GM12892 (cell line): ENCODE data around the gene TAPBPL.
"Not testable (repeated sequence)": the region's sequence is repeated elsewhere in the genome, so short reads cannot be mapped to it uniquely, and the experiment has no call there.

ENCODE experiments used
- DNase-seq: peaks from one replicate; pipeline ENCODE4 v3.0.0; 2011; ENCODE audit not compliant: insufficient read length
- FAIRE-seq: peaks from 2 replicates; lab custom pipeline; 2011; peaks lifted over from hg19 to GRCh38; lab: Jason Lieb, UNC
- POLR2A ChIP-seq: IDR thresholded peaks from 2 replicates; pipeline ENCODE4 v1.6.1; 2011; ENCODE audit warnings: low read depth, low read length, control low read depth
- POLR2AphosphoS5 ChIP-seq: IDR thresholded peaks from 2 replicates; pipeline ENCODE4 v1.6.1; 2011; ENCODE audit warnings: low read depth, low read length, control low read depth
- TAF1 ChIP-seq: IDR thresholded peaks from 2 replicates; pipeline ENCODE4 v1.6.1; 2011; ENCODE audit warnings: low read depth, mild to moderate bottlenecking, control low read depth, low read length, borderline replicate concordance

The TAPBPL gene

GRCh38 chr12:6457220-6457945 lies 5.5 kb downstream of the TAPBPL start:
- no peak for FAIRE-seq
- no peak for DNase-seq

GRCh38 chr12:6458281-6459003 lies 6.6 kb downstream of the TAPBPL start:
- DNase-seq (no peak), FAIRE-seq (no peak)
- TF ChIP-seq POLR2A (0 out of 2 replicates have a peak, but pooled peaks have one; percentile 47), TAF1 (no peak), POLR2AphosphoS5 (peak; percentile 56)

More at GRCh38 chr12:6457220-6457945, 5.5 kb downstream of the TAPBPL start:
- TF ChIP-seq TAF1: no peak
- peak; percentile 69 for TF ChIP-seq POLR2A

- DNase-seq (no peak), FAIRE-seq (peak; percentile 33)
- TF ChIP-seq POLR2AphosphoS5 (no peak; the same call in 1 of the 2 replicates), POLR2A (peak; percentile 28), TAF1 (no peak)
These were observed 7.1 kb downstream of the TAPBPL start for GRCh38 chr12:6459004-6459337.

- DNase-seq (no peak), FAIRE-seq (no peak)
- TF ChIP-seq POLR2AphosphoS5 (no peak; the same call in 1 of the 2 replicates), POLR2A (no peak), TAF1 (no peak)
These were observed 9.0 kb downstream of the TAPBPL start for GRCh38 chr12:6460751-6461371.

- DNase-seq (peak; percentile 79), FAIRE-seq (peak; percentile 99)
- 0 out of 2 replicates have a peak, but pooled peaks have one; percentile 36 for TF ChIP-seq TAF1
- TF ChIP-seq POLR2A: peak; percentile 71
- TF ChIP-seq POLR2AphosphoS5: peak; percentile 81
These were observed 9.8 kb downstream of the TAPBPL start for GRCh38 chr12:6461401-6462233.

- FAIRE-seq (peak; percentile 86), DNase-seq (no peak)
- TF ChIP-seq POLR2AphosphoS5 (no peak), TAF1 (no peak), POLR2A (no peak)
These were observed 10.6 kb downstream of the TAPBPL start for GRCh38 chr12:6462234-6462995.

GRCh38 chr12:6463216-6463615 lies 11.4 kb downstream of the TAPBPL start:
- TF ChIP-seq POLR2AphosphoS5 (no peak), TAF1 (no peak), POLR2A (no peak)
- DNase-seq (no peak), FAIRE-seq (no peak)

GRCh38 chr12:6463858-6464257 lies 12.0 kb downstream of the TAPBPL start:
- TF ChIP-seq POLR2AphosphoS5: no peak
- TF ChIP-seq POLR2A: no peak
- TF ChIP-seq TAF1: no peak
- DNase-seq (no peak), FAIRE-seq (no peak)

GRCh38 chr12:6464531-6464930 lies 12.7 kb downstream of the TAPBPL start:
- no peak for DNase-seq
- no peak for FAIRE-seq
- TF ChIP-seq TAF1 (no peak), POLR2A (no peak), POLR2AphosphoS5 (no peak; the same call in 1 of the 2 replicates)

- DNase-seq (no peak), FAIRE-seq (peak; percentile 71)
- TF ChIP-seq POLR2AphosphoS5: no peak
- no peak for TF ChIP-seq TAF1
- TF ChIP-seq POLR2A: no peak
These were observed 13.8 kb downstream of the TAPBPL start for GRCh38 chr12:6465467-6466183.

GRCh38 chr12:6466184-6466573 lies 14.3 kb downstream of the TAPBPL start:
- no peak for FAIRE-seq
- no peak for DNase-seq
- no peak for TF ChIP-seq TAF1
- TF ChIP-seq POLR2AphosphoS5: no peak
- no peak for TF ChIP-seq POLR2A

- not testable (repeated sequence) for FAIRE-seq, DNase-seq
These were observed 14.9 kb downstream of the TAPBPL start for GRCh38 chr12:6466751-6467150.

GRCh38 chr12:6467571-6468282 lies 15.9 kb downstream of the TAPBPL start:
- FAIRE-seq, DNase-seq: not testable (repeated sequence)
